MM.1S (cell line): ENCODE data around the gene WNT5A.

ENCODE experiments used
- DNase-seq: peaks from one replicate; pipeline ENCODE4 v3.0.0-alpha.2; 2015
- H2AFZ ChIP-seq: fragments of 300-600 bp; sonication (generic); 2 replicates; pipeline ENCODE4 v1.6.0; 2016; ENCODE audit warnings: antibody characterized with exemption, low read length
- H3F3A ChIP-seq: fragments of 300-600 bp; sonication (generic); 2 replicates; pipeline ENCODE4 v1.6.1; 2016; ENCODE audit warnings: mild to moderate bottlenecking, antibody characterized with exemption, low read length, moderate library complexity, mixed read lengths; ENCODE audit not compliant: insufficient read depth
- H3K27ac ChIP-seq: fragments of 300-600 bp; sonication (generic); 2 replicates; pipeline ENCODE4 v1.5.1; 2016; ENCODE audit warnings: mild to moderate bottlenecking, low read length
- H3K27me3 ChIP-seq: fragments of 300-600 bp; sonication (generic); replicated peaks from 2 replicates; pipeline ENCODE4 v1.6.0; 2016; ENCODE audit warnings: low read length; ENCODE audit not compliant: insufficient read depth
- H3K36me3 ChIP-seq: fragments of 300-600 bp; sonication (generic); replicated peaks from 2 replicates; pipeline ENCODE4 v1.6.1; 2016; ENCODE audit warnings: mild to moderate bottlenecking, low read length, mixed read lengths; ENCODE audit not compliant: insufficient read depth
- H3K4me1 ChIP-seq: fragments of 300-600 bp; sonication (generic); 2 replicates; pipeline ENCODE4 v1.6.1; 2016; ENCODE audit warnings: low read length, mixed read lengths
- H3K4me2 ChIP-seq: fragments of 300-600 bp; sonication (generic); 2 replicates; pipeline ENCODE4 v1.6.0; 2016; ENCODE audit warnings: low read depth, low read length
- H3K4me3 ChIP-seq: fragments of 300-600 bp; sonication (generic); 2 replicates; pipeline ENCODE4 v1.5.1; 2016; ENCODE audit warnings: low read length, mixed read lengths
- H3K79me2 ChIP-seq: fragments of 300-600 bp; sonication (generic); 2 replicates; pipeline ENCODE4 v1.6.1; 2016; ENCODE audit warnings: mixed run types, low read length, mixed read lengths
- H3K9ac ChIP-seq: fragments of 300-600 bp; sonication (generic); 2 replicates; pipeline ENCODE4 v1.6.1; 2016; ENCODE audit warnings: low read length, mixed read lengths
- H3K9me2 ChIP-seq: fragments of 300-600 bp; sonication (generic); replicated peaks from 2 replicates; pipeline ENCODE4 v1.6.1; 2016; ENCODE audit warnings: mild to moderate bottlenecking, low read length, mixed read lengths; ENCODE audit not compliant: insufficient read depth
- H3K9me3 ChIP-seq: fragments of 300-600 bp; sonication (generic); replicated peaks from 2 replicates; pipeline ENCODE4 v1.6.1; 2016; ENCODE audit warnings: mild to moderate bottlenecking, low read length, mixed read lengths; ENCODE audit not compliant: insufficient read depth
- H4K20me1 ChIP-seq: fragments of 300-600 bp; sonication (generic); 2 replicates; pipeline ENCODE4 v1.6.1; 2016; ENCODE audit warnings: mild to moderate bottlenecking, low read length, moderate library complexity, mixed read lengths; ENCODE audit not compliant: insufficient read depth
- EZH2 ChIP-seq: fragments of 300-600 bp; sonication (generic); optimal IDR thresholded peaks from 2 replicates; pipeline ENCODE3; 2017; ENCODE audit warnings: low read depth, mild to moderate bottlenecking, antibody characterized with exemption, low read length, mixed read lengths
- EZH2phosphoT487 ChIP-seq: fragments of 300-600 bp; sonication (generic); IDR thresholded peaks from 2 replicates; pipeline ENCODE4 v1.6.1; 2018; ENCODE audit warnings: antibody characterized with exemption, low read length
- TF ChIP-seq, protein P1 (sequence below): fragments of 300-600 bp; sonication (generic); IDR thresholded peaks from 2 replicates; pipeline ENCODE4 v1.5.1; 2016; ENCODE audit warnings: antibody characterized with exemption, low read length, mixed read lengths

Gene WNT5A

GRCh38 chr3:55476515-55476914 lies 10.6 kb downstream of the WNT5A start:
- Histone ChIP-seq H3F3A (no peaks in the 10 kb centered on the region), H2AFZ (no peak overlapping the region), H3K9me2 (no peaks in the 10 kb centered on the region), H3K9me3 (no peaks in the 10 kb centered on the region), H3K4me1 (no peaks in the 10 kb centered on the region), H3K27ac (no peak overlapping the region), H3K27me3 (no peaks in the 10 kb centered on the region), H3K36me3 (no peaks in the 10 kb centered on the region), H3K9ac (no peak overlapping the region), H3K79me2 (no peaks in the 10 kb centered on the region), H3K4me2 (no peak overlapping the region), H4K20me1 (no peaks in the 10 kb centered on the region), H3K4me3 (no peak overlapping the region)
- no peak for TF ChIP-seq EZH2
- TF ChIP-seq, protein P1, sequence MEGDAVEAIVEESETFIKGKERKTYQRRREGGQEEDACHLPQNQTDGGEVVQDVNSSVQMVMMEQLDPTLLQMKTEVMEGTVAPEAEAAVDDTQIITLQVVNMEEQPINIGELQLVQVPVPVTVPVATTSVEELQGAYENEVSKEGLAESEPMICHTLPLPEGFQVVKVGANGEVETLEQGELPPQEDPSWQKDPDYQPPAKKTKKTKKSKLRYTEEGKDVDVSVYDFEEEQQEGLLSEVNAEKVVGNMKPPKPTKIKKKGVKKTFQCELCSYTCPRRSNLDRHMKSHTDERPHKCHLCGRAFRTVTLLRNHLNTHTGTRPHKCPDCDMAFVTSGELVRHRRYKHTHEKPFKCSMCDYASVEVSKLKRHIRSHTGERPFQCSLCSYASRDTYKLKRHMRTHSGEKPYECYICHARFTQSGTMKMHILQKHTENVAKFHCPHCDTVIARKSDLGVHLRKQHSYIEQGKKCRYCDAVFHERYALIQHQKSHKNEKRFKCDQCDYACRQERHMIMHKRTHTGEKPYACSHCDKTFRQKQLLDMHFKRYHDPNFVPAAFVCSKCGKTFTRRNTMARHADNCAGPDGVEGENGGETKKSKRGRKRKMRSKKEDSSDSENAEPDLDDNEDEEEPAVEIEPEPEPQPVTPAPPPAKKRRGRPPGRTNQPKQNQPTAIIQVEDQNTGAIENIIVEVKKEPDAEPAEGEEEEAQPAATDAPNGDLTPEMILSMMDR, result no peak
- no peak for TF ChIP-seq EZH2phosphoT487
- no peak for DNase-seq

GRCh38 chr3:55474213-55474632 lies 12.9 kb downstream of the WNT5A start:
- Histone ChIP-seq H3K9me2 (no peaks in the 10 kb centered on the region), H3K9me3 (no peaks in the 10 kb centered on the region), H3K4me1 (no peaks in the 10 kb centered on the region), H3K79me2 (no peaks in the 10 kb centered on the region), H3F3A (no peaks in the 10 kb centered on the region), H3K27ac (no peak overlapping the region), H3K4me2 (no peak overlapping the region), H3K36me3 (no peaks in the 10 kb centered on the region), H2AFZ (no peak overlapping the region), H3K27me3 (no peaks in the 10 kb centered on the region), H3K9ac (no peak overlapping the region), H3K4me3 (no peak overlapping the region), H4K20me1 (no peaks in the 10 kb centered on the region)
- TF ChIP-seq EZH2phosphoT487 (no peak), EZH2 (no peak)
- TF ChIP-seq, protein P1, result no peak
- DNase-seq, result no peak

DNA sequence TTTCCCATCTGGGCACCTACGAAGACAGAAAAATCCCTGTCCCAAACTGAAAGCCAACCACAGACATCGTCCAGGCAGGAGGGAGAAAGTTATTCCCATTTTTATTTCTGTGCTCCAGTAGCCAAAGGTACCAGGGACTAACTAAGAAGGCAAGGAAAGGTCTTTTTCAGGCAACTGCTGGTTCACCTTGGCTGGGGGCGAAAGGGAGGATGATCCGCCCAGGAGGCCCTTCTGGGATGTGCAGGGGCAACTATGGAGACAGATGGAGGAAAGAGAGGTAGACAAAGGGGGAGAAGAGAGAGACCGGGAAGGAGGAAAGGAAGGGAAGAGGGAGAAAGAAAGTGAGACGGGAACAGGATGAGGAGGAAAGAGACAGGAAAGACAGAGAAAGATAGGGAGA lies 13.3 kb downstream of the WNT5A start:
- Histone ChIP-seq H3K27me3 (no peaks in the 10 kb centered on the region), H3K4me3 (no peak overlapping the region), H3K79me2 (no peaks in the 10 kb centered on the region), H3K27ac (no peak overlapping the region), H3K9ac (no peak overlapping the region), H2AFZ (no peak overlapping the region), H3F3A (no peaks in the 10 kb centered on the region), H3K4me2 (no peak overlapping the region), H3K9me2 (no peaks in the 10 kb centered on the region), H3K4me1 (no peaks in the 10 kb centered on the region), H4K20me1 (no peaks in the 10 kb centered on the region), H3K36me3 (no peaks in the 10 kb centered on the region), H3K9me3 (no peaks in the 10 kb centered on the region)
- no peak for DNase-seq
- TF ChIP-seq EZH2phosphoT487 (no peak), EZH2 (no peak)
- TF ChIP-seq, protein P1, result no peak
